Erythroblast (primary cell): ENCODE results near the gene ZC3H7A.
A peak's percentile ranks its signal among the peaks of the same experiment; 100 is the strongest.

Source experiments
- DNase-seq, 2 experiments: peaks; one replicate each; lab custom pipeline; 2025; lab: John Stamatoyannopoulos, UW
- GATA1 ChIP-seq: IDR thresholded peaks from 2 replicates; pipeline ENCODE4 v1.6.1; 2011; ENCODE audit warnings: low read depth, mild to moderate bottlenecking, control low read depth, low read length, moderate library complexity
- POLR2A ChIP-seq: IDR thresholded peaks from 2 replicates; pipeline ENCODE4 v1.6.1; 2011; ENCODE audit warnings: mild to moderate bottlenecking, low read length

Gene ZC3H7A

DNA sequence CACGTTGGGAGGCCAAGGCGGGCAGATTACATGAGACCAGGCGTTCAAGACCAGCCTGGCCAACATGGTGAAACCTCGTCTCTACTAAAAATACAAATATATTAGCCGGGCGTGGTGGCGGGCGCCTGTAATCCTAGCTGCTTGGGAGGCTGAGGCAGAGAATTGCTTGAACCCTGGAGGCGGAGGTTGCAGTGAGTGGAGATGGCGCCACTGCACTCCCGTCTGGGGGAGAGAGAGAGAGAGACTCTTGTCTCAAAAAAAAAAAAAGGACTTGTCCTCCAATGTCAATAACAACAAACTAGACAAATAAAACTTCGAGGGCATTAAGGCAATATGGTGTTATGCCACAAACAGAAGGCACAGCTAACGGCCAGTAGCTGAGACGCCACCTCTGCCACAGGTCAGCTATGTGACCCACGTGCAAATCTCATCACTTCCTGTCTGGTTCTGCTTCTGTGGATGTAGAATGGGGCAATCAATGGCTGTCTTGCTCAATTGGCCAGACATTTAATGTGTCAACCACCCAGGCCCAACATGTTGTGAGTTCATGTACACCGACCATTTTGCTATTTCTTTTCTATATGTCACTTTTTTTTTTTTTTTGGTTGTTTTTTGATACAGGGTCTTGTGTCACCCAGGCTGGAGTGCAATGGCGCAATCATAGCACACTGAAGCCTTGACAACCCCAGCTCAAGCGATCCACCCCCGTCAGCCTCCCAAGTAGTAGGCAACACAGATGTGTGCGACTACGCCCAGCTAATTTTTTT, 53.6 kb downstream of the ZC3H7A start:
- TF ChIP-seq POLR2A = no peak
- no peak for TF ChIP-seq GATA1
- peak; percentile 43 to 46 for DNase-seq

DNA sequence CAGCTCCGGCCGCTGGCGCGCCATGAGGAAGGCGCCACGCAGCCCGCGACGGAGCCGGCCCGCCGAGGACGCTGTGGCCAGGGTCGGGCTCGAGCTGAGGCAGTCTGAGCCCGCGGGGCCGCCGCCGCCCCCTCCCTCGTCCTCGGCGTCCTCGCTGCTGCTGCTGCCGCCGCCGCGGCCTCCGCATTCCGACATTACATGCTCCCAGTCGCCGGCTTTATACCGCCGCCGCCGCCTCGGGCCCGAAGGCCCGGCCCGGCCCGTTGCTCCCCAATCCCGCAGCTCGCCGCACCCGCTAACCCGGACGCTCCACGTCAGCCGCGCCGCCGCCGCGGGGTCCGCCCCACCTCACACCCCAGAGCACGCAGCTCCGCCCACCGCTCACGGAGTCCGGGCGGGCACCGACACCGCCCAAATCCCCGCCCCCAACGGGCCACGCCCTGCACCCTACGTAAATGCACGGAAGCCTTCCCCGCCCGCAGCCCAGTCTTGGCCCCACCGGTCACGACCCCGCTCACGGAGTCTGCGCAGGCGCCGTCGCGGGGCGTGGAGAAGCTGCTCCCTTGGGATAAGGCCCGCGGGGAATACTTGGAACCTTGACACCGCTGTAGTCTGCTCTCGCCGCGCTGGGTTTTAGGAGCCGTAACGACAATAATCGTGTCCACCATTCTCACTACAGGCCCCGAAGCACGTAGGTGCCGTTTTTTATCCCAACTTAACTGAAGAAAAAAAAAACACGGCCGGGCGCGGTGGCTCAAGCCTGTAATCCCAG, 54.3 kb downstream of the ZC3H7A start, which contains the start of gene TXNDC11:
TXNDC11 (minus strand) TSS at position 322 of the 772 bp plus-strand sequence; CDS start at position 195, 127 bp downstream.
- peak; percentile 98 to 99 for DNase-seq
- peak; percentile 90 for TF ChIP-seq POLR2A
- TF ChIP-seq GATA1 = no peak

DNA sequence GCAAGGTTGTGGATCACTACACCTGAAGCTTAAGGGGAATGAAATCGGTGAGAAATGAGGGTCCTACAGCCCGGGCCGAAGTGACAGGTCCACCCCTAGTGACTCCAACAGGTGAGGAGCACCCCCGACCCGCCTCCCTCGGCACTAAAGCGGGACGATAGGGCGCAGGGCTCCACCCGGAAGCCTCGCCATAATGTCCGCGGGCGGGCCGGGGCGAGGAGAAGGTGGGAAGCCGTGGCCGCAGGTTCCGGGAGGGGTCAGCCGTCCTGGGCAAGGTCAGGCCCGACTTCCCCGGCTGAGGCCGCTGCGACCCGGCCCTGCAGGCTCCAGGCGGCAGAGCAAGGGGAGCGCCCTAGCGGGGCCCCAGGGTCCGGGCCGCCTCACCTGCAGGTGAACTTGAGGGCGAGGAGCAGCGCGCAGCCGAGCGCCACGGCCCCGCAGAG, 54.9 kb downstream of the ZC3H7A start:
- DNase-seq = peak in 1 of 2 experiments; percentile 83
- no peak for TF ChIP-seq POLR2A
- TF ChIP-seq GATA1 = no peak

DNA sequence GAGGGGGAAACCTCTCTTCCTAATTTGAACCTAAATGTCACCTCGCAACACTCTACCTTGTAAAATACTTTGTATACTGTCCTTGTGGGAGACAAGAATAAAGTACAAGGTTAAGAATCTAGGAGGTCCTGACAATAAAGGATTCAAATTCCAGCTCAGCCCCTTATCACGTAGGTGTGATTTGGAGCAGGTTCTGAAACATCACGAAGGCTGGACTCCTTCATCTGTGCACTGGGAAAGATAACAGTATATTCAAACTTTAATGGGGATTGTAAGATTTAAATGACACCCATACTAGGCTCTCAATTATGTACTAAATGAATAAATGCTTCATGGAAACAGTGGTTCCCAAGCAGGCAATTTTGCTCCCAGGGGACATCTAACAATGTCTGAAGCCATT, 56.5 kb downstream of the ZC3H7A start:
- DNase-seq = no peak
- TF ChIP-seq GATA1 = no peak
- no peak for TF ChIP-seq POLR2A

DNA sequence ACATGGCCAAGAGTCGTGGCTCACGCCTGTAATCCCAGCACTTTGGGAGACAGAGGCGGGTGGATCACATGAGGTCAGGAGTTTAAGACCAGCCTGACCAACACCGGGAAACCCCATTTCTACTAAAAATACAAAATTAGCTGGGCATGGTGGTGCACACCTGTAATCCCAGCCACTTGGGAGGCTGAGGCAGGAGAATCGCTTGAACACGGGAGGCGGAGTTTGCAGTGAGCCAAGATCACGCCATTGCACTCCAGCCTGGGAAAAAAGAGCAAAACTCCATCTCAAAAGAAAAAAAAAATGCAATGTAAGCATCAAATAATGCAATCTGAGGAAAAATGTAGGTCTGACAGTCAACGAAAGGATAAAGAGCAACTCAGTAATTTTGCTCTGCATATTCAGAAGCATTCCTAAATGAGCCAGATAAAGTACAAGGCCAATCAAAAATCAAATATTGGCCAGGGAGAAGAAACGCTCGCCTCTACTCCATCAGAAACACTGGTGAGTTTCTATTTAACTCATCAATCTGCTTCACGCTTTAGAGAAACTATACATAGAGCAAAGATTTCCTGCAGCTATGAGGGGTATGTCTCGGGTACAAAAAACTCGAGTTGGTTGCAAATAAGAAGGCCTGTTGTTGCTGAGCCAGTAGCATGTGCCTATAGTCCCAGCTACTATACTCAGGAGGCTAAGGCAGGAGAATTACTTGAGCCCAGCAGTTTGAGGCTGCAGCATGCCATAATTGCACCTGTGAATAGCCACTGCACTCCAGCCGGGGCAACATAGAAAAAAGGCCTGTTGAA, 58.1 kb downstream of the ZC3H7A start:
- no peak for DNase-seq
- TF ChIP-seq POLR2A = no peak
- TF ChIP-seq GATA1 = no peak

DNA sequence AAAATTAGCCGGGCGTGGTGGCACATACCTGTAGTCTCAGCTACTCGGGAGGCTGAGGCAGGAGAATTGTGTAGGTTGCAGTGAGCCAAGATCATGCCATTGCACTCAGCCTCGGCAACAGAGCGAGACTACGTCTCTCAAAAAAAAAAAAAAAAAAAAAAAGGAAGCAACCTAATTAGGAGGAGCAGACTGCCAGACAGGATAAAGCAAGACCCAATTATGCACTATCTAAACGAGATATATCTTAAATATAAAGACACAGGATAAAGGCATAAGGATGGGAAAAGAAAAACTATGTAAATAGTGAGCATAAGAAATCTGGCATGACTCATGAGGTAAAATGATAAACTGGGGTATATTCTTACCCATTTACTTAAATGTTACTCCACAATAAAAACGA, 59.3 kb downstream of the ZC3H7A start:
- no peak for DNase-seq
- TF ChIP-seq GATA1 = no peak
- no peak for TF ChIP-seq POLR2A

DNA sequence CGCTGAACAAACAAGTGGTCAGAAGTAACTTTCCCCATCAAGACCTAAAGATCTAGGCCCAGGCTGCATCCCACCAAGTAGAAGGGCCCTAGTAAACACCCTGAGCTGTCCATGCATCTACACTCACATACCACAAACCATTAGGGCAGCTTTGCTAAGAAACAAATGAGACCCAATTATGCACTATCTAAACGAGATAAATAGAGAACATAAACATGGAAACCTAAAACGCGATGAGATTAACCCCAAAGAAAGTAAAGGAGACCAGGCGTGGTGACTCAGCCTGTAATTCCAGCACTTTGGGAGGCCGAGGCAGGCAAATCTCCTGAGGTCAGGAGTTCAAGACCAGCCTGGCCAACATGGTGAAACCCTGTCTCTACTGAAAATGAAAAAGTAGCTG, 60.2 kb downstream of the ZC3H7A start:
- TF ChIP-seq POLR2A = no peak
- no peak for TF ChIP-seq GATA1
- DNase-seq = no peak

DNA sequence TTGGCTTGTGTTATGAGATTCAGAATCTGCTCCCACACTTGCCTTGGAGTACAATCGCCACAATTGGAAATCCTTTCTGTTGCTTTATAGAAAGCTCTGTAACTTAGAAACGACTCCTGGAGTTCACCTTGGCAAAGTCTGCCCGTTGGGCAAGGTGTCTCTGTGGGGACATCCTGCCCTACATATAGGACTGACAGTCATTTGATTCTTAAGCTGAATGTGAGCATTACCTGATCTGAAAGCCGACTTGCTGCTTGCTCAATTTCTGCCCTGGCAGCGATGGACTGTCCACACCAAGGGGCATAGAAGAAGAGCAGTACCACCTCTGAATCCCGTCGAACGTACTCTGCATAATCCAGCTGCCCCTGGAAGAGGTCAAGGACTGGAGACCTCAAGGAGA, 61.3 kb downstream of the ZC3H7A start:
- no peak for DNase-seq
- TF ChIP-seq GATA1 = no peak
- TF ChIP-seq POLR2A = no peak

DNA sequence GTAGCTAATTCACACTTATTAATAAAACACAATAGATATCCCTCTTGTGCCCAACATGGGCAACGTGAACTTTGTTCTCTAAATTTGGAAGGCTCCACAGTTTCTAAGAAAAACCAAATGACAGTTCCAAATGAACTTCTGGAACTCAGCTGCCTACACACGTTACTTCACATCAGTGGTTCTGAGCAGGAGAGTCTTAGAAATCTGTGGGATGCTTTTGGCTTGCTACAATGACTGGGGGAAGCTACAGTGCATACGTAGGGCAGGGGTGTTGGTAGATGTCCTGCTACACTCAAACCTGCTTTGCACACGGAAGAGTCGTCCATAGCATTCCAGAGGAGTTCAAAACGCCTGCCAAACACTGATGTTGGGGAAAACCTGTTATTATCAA, 62.4 kb downstream of the ZC3H7A start:
- no peak for DNase-seq
- TF ChIP-seq POLR2A = no peak
- no peak for TF ChIP-seq GATA1

DNA sequence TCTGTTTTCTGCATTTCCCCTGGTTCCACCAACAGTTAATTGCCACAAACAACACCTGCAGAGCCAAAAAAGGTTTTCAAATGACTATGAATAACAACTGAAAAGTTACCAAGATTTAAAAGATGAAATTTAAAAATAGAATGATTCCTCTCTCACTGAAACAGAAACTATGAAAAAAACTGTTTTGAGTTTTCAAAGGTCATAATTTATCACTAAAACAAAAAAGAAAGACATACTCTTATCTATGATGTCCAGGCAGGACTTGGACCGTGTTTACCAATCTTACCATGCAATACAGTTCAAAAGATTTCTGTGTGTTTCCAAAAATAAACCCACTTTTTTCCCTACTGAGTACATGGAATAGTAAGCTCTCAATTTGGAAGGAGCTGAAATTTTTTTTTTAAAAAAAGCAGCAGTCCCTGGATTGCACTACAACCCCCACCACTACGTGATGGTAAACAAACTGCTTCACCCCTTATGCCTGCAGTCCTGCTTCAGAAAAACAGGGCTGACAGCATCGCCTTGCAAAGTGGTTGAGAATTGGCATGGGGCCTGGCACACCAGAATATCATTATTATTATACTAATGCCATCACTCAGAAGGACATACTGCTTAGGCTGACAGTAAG, 62.9 kb downstream of the ZC3H7A start:
- TF ChIP-seq GATA1 = no peak
- no peak for TF ChIP-seq POLR2A
- DNase-seq = peak; percentile 72 to 80

DNA sequence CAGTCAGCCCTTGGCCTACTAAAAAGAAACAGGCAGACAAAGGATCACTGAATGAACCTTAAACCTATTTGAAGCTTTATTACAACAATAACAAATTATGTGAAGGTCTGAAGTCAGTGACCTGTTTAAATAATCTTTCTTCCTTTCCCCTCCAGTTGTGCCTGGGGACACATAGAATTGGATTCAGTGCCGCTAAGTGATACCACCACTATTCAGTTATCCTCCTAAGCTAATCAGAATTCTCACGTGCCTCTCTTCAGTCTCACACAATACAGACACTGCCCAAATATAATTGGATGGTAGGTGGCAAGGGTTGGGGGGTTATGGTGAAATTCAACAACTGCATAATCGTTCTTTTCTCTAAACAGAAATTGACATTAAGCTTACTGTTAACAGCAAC, 65.8 kb downstream of the ZC3H7A start:
- TF ChIP-seq POLR2A (no peak), GATA1 (no peak)
- DNase-seq = no peak

DNA sequence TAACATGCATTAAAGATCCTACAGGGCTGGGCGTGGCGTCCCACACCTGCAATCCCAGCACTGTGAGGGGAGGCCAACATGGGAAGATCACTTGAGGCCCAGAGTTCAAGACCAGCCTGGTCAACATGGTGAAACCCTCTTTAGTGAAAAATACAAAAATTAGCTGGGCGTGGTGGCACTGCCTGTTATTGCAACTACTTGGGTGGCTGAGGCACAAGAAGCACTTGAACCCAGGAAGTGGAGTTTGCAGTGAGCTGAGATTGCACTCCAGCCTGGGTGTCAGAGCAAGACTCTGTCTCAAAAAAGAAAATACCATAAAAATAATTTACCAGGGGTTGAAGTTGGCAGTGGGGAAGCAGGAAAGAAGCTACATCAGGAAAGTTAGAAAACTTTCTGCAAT, 67.3 kb downstream of the ZC3H7A start:
- DNase-seq = no peak
- TF ChIP-seq GATA1 (no peak), POLR2A (no peak)

DNA sequence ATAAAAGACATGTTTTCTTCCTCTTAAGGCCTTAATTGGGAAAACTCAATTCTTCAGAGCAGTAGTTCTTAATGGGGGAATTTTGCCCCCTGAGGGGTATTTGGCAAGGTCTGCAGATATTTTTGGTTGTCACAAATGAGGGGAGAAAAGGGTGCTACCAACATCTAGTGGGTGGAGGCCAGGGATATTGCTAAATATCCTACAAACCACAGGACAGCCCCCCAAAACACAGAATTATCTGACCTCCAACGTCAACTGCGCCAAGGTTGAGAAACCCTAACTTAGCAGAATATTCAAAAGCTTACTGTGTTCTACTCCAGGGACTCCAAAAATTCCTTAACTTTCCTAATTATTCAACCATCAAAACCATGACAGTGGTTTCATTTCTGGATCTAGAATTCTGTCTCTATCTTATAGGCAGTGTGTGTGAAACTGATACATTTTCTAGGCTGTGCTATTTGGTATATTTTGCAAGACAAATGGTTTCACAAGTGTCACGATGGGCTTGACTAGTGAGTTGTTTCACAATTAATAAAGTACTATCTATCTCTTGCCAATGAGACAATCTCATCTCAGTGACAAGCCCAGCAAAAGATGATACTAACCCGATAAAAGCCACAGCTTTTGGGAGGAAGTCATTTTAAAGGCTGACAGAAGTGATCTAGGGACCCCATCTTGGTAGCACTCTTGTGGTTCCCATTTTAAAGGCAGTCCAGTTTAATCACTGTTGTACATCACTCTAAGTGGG, 69.1 kb downstream of the ZC3H7A start:
- TF ChIP-seq POLR2A = no peak
- peak; percentile 39 to 65 for DNase-seq
